Measurements from ENCODE around the gene ATG16L2. TPM values are rescaled to one million over a fixed set of nuclear protein-coding genes. Genes with fewer than 3 reads are reported as not detected.

The ATG16L2 gene
- total and polyA plus RNA-seq, 9 of the 15 experiments (the other 6 are each of a cell fraction or from before 2014, with no cell fraction given) = 0.18 to 11.2 (median 6.2) TPM

DNA sequence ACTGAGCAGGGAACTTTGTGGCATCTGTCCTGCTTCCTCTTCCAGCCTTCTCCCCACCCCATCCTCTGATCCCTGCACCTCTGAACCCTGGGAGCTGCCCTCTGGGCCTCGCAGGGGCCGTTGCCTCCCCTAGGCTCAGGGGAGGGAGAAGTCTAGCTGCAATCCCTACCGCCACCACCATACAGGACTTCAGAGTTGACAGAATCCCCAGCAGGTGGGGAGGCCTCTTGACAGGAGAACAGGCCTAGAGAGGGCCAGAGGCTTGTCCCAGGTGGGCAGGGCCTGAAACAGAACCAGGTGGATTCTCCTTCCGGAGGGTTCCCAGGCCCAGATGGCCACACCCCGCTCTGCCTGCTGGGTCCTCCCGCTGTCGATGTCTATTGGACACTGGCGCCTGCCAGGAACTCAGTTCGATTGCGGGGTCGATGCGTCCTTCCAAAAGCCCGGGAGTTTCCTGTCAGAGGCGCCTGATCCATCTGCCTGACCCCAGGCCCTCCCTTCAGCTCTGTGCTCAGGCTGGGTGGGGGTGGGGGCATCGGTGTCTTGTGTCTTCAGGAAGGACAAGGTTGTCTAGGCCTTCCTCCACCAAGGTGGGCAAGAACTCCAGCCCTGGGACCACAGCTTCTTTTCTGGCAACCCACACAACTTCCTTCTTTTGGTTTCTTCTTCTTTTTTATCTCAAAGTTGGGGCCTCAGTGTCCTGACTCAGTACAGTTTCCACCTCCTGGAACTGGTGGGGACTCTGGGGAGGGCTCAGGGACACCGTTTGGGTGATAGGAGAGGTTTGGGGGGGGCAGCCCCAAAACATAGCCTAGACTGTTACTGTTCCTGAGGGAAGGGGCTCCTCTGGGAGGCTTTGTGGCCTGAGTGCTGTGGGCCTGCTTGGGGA lies 26.8 kb upstream of the ATG16L2 start (continued):
- peak; percentile 29; the same call in 1 of the 2 replicates for TF ChIP-seq ATF7 (IDR thresholded peaks at IDR 0.05)

DNA sequence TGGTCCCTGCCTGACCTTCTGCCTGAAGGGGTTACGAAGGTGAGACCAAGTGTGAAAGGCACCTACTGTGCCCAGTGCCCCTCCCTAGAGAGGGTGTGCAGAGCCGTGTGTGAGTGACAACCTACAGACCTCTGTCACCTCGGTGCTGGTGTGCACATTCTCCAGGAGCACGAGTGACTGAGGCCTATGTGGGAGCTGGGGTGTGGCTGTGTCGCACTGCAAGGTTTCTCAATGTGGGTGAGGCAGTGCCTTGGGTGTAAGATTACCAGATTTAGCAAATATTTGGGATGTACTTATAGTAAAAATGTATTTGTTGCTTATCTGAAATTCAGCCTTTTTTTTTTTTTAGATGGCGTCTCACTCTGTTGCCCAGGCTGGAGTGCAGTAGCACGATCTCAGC lies 26.0 kb upstream of the ATG16L2 start:
- TF ChIP-seq HMG20B (CRISPR knock-in tag; IDR thresholded peaks at IDR 0.05) = no peak
- no peak for TF ChIP-seq MEF2A (IDR thresholded peaks at IDR 0.05; ENCODE audit: control insufficient read depth, low read depth, low read length)
- TF ChIP-seq, protein P1, sequence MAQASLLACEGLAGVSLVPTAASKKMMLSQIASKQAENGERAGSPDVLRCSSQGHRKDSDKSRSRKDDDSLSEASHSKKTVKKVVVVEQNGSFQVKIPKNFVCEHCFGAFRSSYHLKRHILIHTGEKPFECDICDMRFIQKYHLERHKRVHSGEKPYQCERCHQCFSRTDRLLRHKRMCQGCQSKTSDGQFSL (CRISPR knock-in tag; IDR thresholded peaks at IDR 0.05) = 0 out of 2 replicates have a peak, but pooled peaks have one; percentile 5
- TF ChIP-seq, protein P1 (tag; IDR thresholded peaks at IDR 0.05) = no peak
- TF ChIP-seq EP400 (IDR thresholded peaks at IDR 0.05) = no peak
- peak; percentile 30 for TF ChIP-seq CHD1 (IDR thresholded peaks at IDR 0.05; ENCODE audit: low read length)
- TF ChIP-seq WHSC1 (IDR thresholded peaks at IDR 0.05; ENCODE audit: low read length) = no peak
- TF ChIP-seq, protein P2, sequence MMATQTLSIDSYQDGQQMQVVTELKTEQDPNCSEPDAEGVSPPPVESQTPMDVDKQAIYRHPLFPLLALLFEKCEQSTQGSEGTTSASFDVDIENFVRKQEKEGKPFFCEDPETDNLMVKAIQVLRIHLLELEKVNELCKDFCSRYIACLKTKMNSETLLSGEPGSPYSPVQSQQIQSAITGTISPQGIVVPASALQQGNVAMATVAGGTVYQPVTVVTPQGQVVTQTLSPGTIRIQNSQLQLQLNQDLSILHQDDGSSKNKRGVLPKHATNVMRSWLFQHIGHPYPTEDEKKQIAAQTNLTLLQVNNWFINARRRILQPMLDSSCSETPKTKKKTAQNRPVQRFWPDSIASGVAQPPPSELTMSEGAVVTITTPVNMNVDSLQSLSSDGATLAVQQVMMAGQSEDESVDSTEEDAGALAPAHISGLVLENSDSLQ (IDR thresholded peaks at IDR 0.05) = peak; percentile 51; the same call in 1 of the 2 replicates
- TF ChIP-seq FOSL1 (tag; conservative IDR thresholded peaks at IDR 0.05) = no peak
- peak; percentile 3; the same call in 1 of the 3 replicates for ATAC-seq
- peaks cover 2% of the 10 kb centered on the region for H3K9me1 ChIP-seq (ENCODE audit: control insufficient read depth, insufficient read depth, low read length)
- no peaks in the 10 kb centered on the region for H4K20me1 ChIP-seq (replicated peaks; ENCODE audit: control insufficient read depth, insufficient read depth, low read length)
- CTCF ChIA-PET (ENCODE audit: low intra/inter-chr PET ratio) = no interaction called here
- H2AFZ ChIP-seq (ENCODE audit: low read depth, low read length) = peak overlapping the region; percentile 87
- BruUV-seq (replicated peaks) = TSS peak; percentile 76
- H3K4me3 ChIP-seq = peak overlapping the region; percentile 8; the same call in 1 of the 2 replicates
- 58% methylated on average over 6 of the region's 7 CpGs for whole genome bisulfite sequencing (ENCODE audit: insufficient coverage, low coverage, missing lambda C conversion rate)
- peak overlapping the region; percentile 81 for H3K27ac ChIP-seq (ENCODE audit: extremely low read depth, low read depth, low read length)
- H3K27me3 ChIP-seq (ENCODE audit: control insufficient read depth in 2 of 2, insufficient read depth in 2 of 2, low read length in 2 of 2) = no peaks in the 10 kb centered on the region
- intact Hi-C loops (cut with micrococcal nuclease) = no loop called here
- no peaks in the 10 kb centered on the region for H3K9me3 ChIP-seq (replicated peaks; ENCODE audit: control insufficient read depth, insufficient read depth, low read depth, low read length)
- in situ Hi-C loops (cut with MboI) = no loop called here
- H3K4me2 ChIP-seq (ENCODE audit: insufficient read depth, low read length) = peak overlapping the region; percentile 74
- peak overlapping the region; percentile 73 to 84 for H3K9ac ChIP-seq (ENCODE audit: insufficient read depth in 1 of 2, low read depth in 2 of 2, low read length in 2 of 2)
- POLR2A ChIA-PET = interaction anchor here (1.2 to 2.0 kb wide), 2 partner anchors 11 to 35 kb away, joined by 3 to 36 read pairs; no protein-coding TSS in a partner anchor
- no peaks in the 10 kb centered on the region for H3K36me3 ChIP-seq (ENCODE audit: control insufficient read depth, insufficient read depth, low read length)
- peaks cover 8% of the 10 kb centered on the region; the same call in 1 of the 3 replicates for H3K79me2 ChIP-seq (ENCODE audit: control insufficient read depth, insufficient read depth, low read length)
- H3K4me1 ChIP-seq (replicated peaks in 1 of 2; ENCODE audit: control insufficient read depth in 2 of 2, insufficient read depth in 2 of 2, low read length in 2 of 2) = peaks cover 35 to 47% of the 10 kb centered on the region in 2 experiments
- no peak for DNase-seq (ENCODE audit: extremely low read depth in 1 of 4, low spot score in 3 of 4)
- no peak for FAIRE-seq

All from K562 (cell line).